ENCODE results near the gene DBNL.
A peak's percentile ranks its signal among the peaks of the same experiment; 100 is the strongest.
"Not testable (repeated sequence)": the region's sequence is repeated elsewhere in the genome, so short reads cannot be mapped to it uniquely, and the experiment has no call there.

The DBNL gene

DNA sequence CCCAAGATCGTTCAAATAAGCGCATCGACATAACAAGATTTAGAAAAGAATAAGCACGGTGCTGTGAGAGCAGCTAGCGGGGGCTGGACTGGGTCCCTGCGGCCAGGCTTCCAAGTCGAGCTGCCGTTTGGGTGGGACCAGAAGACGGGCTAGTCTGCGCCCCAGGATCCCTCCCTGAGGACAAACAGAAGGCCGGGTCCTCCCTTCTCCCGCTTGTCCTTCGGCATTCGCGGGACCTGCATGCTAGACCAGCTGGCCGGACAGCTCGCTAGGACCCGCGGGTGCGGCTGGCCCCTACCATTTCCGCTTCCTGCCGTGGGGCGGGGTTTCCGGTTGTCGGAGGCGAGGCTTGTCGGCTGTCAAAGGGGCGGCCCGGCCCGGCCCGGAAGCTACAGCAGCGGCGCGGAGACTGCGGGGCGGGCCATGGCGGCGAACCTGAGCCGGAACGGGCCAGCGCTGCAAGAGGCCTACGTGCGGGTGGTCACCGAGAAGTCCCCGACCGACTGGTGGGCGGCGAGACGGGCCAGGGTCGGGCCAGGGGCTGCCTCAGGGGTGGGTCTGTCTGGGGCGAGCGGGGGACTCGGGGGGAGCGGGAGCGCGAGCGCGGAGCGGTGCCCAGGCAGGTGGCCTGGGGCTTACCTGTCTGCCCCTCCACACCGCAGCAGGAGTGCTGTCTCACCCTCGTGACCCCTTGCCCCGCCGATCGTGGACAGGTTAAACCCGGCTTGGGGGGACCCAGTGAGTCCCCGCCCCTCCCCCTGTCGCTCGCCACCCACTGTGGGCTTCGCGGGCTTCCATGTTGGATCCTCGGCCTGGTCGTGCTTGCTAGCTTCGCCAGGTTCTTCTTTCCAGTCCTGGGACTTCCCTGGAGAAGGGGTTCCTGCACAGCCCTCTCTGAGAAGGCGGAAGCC is at the start of gene DBNL:
DBNL (plus strand) TSS at position 388 of the 911 bp plus-strand sequence; CDS start at position 424, 36 bp downstream.
- peak; percentile 48 for DNase-seq (ENCODE audit: low read depth)

DNA sequence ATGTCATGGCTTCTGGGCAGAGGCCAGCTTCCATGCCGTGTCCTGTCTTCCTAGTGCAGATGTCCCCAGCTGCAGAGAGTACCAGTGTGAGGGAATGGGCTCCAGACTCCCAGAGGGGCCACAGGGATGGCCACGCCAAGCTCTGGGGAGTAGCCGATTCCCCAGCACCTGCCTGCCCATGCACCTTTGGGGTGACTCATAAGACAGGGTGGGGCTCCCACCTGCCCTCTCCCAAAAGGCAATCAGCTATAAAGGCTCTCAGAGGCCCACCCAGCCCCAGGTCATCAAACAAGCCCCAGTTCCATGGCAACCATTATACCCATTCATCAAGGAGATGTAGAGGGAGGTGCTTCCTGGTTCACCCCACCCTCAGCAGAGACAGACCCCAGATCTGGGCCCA is 47.0 kb upstream of the DBNL start, which contains the start of gene SPDYE1:
SPDYE1 (plus strand) TSS at position 366 of the 400 bp plus-strand sequence. CDS start 2,053 bp downstream, outside the sequence.
- not testable (repeated sequence) for DNase-seq (ENCODE audit: low read depth)

DNA sequence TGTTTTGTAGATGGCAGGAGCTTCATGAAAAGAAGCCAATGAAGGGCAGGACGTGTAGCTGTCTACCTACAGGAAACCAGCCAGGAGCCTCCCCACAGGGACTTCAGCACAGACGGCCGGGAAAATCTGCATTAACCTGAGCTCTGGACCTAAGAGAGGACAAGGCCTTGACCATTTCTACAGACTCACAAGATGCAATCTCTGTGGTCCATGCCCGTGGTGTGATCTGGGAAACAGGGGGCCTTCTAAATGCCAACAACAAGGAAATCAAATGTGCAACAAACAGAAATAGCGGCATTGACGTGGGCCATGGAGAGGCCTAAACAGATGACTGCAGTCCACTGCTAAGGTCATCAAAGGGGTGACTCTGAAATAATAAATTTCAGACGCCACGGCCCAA is 32.4 kb upstream of the DBNL start:
- not testable (repeated sequence) for DNase-seq (ENCODE audit: low read depth)

DNA sequence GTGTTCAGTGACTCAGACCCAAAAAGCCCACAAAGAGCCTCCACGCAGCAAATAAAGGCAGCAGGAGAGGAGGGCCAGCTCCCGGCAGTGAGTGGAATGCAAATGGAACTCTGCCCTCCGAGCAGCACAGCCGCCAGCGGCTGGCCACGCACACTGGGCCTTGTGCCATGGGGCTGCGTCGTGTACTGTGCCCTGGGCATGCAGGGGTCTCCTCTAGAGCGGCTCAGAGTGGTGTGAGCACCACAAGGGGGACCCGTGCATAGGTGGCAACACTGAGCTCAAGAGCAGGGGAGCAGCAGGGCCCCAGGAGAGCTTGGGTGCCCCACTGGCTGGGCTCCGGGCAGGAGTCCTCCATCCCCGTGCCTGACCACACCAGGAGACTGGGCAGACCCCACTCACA is 29.4 kb upstream of the DBNL start:
- not testable (repeated sequence) for DNase-seq (ENCODE audit: low read depth)

DNA sequence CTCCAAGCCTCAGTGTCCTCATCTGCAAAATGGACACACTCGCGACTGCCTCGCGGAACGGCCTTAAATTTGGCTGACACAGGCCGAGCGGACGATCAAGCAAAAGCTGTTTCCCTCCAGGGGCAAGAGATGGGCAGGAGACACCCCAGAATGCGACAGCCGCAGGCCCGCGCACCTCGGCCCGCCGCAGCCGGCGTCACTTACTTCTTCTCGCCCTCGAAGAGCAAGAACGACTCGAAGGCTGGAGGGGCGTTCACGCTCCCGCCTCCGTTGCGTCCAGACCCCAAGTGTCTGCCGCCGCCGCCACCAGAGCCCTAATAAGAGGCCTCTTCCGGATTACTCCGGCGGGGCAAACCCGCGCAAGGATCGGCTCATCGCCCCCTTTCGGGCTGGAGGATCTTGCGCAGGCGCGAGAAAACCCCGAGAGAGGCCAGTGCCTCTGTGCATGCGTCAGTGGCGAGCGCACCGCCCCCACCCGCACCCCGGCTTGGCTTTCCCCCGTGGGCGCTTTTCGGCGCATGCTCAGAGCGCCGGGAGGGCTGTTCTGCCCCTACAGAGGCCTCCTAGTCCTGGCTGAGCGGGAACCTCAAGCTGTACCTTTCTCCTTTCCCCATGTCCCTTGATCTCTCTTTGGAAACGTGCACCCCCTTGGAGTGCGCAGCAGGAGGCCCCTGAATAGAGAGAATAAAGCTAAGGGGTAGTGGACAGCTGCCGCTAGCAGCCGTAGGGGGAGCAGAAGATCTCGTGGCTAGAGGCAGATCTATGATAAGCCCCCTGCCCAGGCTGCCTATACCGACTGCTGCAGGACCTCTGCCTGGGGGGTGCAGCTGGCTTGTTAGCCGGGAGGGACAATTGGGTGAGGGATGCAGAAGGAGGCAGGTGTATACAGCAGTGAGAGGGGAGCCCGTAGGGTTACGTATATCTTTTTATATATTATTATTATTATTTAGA is 25.4 kb upstream of the DBNL start:
- DNase-seq (ENCODE audit: low read depth), result peak; percentile 68

DNA sequence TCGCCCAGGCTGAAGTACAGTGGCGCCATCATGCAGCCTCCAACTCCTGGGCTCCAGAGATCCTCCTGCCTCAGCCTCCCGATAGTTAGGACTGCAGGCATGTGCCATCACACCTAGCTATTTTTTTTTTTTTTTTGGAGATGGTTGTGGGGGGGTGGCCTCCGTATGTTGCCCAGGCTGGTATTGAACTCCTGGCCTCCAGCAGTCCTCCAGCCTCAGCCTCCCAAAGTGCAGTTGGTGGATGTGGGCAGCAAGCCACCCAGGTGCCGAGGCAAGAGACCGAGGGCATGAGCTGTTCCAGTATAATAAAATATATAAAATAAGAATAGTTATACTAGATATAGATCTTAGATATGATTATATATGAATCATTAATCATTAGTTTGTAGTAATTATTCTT is 24.7 kb upstream of the DBNL start:
- not testable (repeated sequence) for DNase-seq (ENCODE audit: low read depth)

DNA sequence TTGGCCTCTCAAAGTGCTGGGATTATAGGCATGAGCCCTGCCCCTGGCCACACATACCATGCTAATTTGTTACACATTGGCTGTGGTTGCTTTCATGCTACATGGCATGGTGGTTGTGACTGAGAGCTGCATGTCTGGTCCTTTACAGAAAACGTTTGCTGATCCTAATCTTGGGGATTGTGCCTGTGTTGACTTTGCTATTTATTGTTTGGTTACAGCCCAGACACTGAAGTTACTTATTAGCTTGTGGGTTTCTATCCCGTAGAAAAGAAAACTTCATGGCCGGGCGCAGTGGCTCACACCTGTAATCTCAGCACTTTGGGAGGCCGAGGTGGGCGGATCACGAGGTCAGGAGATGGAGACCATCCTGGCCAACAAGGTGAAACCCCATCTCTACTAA is 22.4 kb upstream of the DBNL start:
- not testable (repeated sequence) for DNase-seq (ENCODE audit: low read depth)

DNA sequence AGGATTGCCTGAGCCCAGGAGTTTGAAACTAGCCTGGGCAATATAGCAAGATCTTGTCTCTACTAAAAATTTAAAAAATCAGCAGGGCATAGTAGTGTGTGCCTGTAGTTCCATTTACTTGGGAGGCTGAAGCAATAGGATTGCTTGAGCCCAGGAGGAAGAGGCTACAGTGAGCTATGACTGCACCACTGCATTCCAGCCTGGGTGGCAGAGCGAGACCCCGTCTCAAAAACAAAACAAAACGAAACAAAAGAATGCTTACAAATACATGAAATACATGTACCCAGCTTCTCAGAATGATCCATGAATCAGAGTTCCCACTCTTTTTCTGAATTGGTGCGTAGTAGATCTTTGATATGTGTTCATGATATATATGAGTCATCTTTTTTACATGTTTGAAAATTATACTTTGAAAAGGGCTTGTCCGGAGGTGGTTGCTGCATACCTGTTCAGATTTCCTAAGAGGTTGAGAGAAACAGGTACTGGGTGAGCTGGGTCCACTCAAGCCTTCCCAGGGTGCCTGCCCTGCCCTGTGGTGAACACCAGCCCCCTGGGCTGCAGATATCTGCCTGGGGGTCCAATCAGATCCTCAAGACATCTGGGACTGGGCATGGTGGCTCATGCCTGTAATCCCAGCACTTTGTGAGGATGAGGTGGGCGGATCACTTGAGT is 21.6 kb upstream of the DBNL start:
- DNase-seq (ENCODE audit: low read depth), result not testable (repeated sequence)

DNA sequence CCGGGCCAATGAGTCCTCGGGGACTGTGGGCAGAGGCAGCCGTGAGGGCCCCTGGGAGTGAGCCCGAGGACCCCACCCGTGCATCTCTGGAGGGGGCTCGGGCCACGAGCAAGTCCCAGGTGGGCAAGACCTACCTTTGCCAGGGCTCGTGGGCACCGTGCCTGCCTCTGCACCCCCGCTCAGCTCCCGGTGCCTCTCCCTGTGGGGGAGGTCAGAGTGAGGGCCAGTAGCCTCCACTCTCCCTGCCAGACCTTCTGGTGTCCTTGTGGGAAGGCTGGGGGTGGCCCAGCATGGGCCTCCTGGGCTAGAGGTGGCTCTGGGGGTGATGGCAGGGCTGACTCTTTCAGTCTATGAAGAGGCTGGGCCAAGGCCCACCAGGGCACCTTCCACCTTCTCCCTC is 15.1 kb upstream of the DBNL start:
- not testable (repeated sequence) for DNase-seq (ENCODE audit: low read depth)

DNA sequence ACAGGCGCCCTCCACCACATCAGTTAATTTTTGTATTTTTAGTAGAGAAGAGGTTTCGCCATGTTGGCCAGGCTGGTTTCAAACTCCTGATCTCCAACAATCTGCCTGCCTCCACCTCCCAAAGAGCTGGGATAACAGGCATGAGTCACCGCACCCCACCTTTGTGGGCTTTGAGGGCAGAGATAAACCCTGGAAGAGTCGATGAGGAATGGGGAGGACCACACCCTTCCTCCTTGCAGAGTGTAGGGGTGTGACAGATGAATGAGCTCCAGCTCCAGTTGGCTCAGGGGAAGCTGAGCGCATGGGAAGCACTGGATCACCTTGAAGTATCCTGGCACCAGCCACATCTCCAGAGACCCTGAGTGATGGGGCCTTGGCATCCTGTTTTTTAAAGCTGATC is 14.5 kb upstream of the DBNL start:
- not testable (repeated sequence) for DNase-seq (ENCODE audit: low read depth)

DNA sequence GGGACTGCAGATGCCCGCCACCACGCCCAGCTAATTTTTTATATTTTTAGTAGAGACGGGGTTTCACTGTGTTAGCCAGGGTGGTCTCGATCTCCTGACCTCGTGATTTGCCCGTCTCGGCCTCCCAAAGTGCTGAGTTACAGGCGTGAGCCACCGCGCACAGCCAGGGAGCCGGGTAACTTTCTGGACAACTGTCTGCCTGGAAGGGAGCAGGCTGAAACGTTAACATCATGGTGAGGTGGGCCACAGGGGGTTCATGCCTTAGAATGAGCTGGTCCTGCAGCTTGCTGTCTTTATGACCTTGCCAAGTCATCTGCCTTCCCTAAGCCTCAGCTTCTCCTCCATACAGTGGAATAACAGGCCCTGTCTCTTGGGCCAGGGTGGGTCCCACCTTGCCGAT is 13.2 kb upstream of the DBNL start:
- DNase-seq (ENCODE audit: low read depth), result not testable (repeated sequence)

DNA sequence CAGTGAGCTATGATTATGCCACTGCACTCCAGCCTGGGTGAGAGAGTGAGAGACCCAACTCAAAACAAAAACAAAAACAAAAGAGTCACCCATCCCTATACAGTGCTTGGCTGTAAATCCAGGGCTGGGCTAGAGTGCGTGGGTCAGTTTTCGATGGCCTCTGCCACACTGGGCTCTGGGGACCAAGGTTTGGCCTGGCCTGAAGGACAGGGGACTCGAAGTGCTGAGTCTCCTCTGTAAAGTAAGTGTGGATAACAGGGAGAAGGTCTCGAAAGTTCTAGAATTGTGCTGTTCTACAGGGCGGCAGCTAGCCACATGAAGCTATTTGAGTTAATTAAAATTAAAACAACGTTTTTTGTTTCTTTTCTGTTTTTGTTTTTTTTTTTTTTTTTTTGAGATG is 12.5 kb upstream of the DBNL start:
- DNase-seq (ENCODE audit: low read depth), result not testable (repeated sequence)

DNA sequence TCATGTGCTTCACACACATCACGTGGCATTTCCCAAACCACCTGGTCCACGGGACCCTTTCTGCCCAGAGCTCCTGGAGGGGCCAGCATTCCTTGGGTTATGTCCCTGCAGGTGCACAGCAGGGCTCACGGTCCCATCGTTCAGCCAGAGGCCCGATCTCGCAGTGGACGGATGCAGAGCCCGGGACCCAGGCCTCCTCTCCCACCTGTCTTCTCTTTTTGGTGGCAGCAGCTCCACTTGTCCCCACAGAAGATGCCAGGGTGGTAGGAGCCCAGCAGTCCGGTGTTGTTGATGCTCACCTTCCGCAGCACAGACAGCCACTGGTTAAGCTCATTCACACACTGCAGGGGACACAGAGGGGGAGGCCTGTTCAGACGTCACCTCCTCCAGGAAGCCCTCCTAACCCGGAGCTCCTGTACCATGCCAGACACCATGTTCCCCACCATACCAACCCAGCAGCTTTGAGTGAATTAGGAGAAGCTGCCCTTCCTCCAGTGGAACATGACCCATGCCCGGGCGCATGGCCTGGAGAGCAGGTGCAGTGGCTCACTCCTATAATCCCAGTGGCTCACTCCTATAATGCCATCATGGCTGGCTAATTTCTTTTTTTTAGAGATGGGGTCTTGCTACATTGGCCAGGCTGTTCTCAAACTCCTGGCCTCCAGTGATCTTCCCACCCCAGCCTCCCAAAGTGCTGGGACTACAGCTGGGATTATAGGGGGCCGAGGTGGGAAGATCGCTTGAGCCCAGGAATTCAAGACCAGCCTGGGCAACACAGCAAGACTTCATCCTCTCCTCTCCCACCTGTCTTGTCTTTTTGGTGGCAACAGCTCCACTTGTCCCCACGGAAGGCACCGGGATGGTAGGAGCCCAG is 10.3 kb upstream of the DBNL start:
- not testable (repeated sequence) for DNase-seq (ENCODE audit: low read depth)

DNA sequence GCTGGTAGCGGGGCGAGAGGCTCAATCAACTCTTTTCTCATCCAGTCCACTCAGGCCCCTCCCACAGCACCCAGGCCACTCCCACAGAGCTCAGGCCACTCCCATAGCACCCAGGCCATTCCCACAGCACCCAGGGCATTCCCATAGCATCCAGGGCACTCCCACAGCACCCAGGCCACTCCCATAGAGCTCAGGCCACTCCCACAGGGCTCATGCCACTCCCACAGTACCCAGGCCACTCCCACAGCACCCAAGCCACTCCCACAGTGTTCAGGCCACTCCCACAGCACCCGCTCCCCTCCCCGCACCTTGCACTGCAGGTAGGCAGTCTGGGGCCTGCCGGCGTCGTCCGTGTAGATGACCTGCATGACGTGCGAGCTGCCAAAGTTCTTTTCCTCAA is 8.1 kb upstream of the DBNL start:
- not testable (repeated sequence) for DNase-seq (ENCODE audit: low read depth)

DNA sequence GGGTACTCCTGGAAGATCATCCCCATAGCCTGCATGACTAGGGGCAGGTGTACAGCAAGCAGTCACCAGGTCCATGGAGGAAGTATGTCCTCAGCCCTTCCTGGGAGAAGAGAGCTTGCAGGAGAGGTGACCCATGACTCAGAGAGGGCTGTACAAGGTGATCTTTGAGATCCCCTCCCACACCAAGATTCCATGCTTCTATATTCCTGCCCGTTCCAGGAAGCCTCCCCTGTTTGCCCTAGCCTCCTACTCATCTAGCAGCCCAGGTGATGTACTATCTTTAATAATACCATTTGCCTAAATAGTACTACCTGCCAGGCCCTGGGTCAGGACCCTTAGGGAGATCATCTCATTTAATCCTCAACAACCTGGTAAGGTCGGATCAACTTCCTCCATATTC is 6.6 kb upstream of the DBNL start:
- DNase-seq (ENCODE audit: low read depth), result not testable (repeated sequence)

DNA sequence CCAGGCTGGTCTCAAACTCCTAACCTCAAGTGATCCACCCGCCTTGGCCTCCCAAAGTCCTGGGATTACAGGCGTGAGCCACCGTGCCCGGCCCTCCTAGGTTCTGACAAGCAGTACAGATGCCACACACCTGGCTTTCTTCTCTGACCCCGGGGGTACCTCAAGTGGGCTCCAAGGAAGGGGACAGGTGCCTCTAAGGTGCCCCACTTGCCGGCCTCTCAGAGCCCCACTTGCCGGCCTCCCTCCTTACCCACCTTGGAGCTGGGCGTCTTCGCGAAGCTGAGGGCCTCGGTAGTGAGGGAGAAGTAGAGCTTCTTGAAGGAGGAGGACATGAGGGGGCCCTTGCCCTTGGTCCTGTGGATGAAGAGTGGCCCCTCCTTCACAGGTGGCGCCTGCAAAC is 5.9 kb upstream of the DBNL start:
- not testable (repeated sequence) for DNase-seq (ENCODE audit: low read depth)

DNA sequence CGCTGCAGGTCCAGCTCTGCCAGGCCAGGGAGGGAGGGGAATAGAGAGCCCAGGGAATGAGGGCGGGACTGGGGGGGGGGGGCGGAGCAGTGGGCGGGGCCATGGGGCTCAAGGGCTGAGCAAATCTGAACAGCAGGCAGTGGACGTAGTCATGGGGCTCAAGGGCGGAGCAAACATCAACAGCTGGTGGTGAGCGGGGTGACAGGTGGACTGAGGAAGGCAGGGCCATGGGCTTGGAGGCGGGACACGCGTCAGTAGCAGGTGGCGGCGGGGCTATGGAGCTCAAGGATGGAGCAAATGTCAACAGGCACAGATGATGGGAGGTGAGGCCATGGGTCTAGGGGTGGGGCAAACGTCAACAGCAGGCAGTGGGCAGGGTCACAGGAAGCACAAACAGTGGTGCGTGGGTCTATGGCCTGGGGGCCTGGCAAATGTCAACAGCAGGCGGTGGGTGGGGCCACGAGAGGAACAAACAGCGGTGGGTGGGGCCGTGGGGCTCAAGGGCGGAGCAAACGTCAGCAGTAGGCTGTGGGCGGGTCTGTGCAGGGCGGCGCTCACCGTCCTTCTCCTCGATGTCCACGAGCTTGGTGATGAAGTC is 5.4 kb upstream of the DBNL start:
- not testable (repeated sequence) for DNase-seq (ENCODE audit: low read depth)

DNA sequence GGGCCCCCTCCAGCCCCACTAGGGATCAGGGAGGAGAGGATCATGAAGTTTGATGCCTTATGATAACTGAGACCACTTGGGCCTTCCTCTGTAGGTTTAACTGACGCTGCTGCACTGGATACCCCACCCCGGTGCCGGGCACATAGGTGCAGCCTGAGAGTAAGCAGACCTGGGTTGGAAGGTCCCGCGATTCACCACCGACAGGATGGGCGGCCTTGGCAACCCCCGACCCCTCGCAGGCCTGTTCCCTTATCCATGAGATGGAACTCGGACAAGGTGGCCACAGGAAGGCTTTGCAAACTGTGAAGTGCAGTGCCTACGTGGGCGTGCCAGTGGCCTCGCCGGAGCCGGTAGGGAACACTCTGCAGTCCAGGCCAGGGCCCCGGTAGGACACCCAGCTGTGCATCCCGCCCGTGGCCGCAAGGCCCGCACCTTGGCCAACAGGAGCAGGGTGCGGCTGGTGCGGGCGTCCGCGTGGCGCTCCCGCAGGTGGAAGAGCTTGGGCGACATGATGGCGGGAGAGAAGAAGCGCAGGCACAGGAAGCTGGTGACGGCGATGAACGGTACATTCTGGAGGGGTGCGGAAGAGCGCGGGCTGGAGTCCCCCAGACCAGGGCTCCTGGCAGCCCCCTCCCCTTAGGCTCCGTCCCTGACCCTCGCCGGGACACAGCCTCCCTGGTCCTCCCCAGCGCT is 4.6 kb upstream of the DBNL start:
- DNase-seq (ENCODE audit: low read depth), result not testable (repeated sequence)

DNA sequence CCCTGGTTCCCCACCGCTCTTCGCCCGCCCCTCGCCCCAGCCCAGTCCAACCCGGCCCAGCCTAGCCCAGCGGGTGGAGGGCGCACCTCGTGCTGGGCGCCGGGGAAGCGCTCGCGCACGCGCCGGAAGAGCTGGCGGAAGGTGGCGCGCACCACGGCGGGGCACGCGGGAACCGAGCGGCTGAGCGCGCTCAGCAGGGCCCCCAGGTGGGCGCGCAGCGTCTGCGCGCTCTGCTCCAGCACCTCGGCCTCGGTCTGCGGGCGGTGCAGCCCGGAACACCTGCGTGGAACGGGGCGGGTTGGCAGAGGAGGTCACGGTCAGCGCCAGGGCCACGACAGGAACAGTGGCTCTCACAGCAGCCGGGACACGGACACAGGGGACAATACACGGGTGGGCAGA is 4.0 kb upstream of the DBNL start:
- DNase-seq (ENCODE audit: low read depth), result not testable (repeated sequence)

DNA sequence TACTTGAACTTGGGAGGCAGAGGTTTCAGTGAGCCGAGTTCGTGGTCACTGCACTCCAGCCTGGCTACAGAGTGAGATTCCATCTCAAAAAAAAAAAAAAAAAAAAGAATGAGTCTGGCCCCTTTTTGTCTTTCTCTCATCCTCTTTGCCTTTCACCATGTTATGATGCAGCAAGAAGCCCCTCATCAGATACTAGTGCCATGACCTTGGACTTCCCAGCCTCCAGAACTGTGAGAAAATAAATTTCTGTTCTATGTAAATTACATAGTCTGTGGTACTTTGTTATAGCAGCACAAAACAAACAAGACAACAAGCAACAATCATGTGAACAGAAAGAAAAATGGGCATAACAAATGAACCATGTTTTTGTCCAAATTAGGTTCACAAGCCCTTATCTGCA is 2.3 kb upstream of the DBNL start:
- DNase-seq (ENCODE audit: low read depth), result no peak
